ENCODE measurements around the gene EIPR1. TPM values are rescaled to one million over a fixed set of nuclear protein-coding genes. Genes with fewer than 3 reads are reported as not detected.
"Not testable (repeated sequence)": the region's sequence is repeated elsewhere in the genome, so short reads cannot be mapped to it uniquely, and the experiment has no call there.

EIPR1 gene
- total and polyA plus RNA-seq, 2 donors (not counting 1 experiment from before 2014, with no cell fraction given) = 22.3 to 23.9 TPM

- Histone ChIP-seq H3K9me3 (ENCODE audit: control insufficient read depth, insufficient read depth, low read depth, low read length) (no peaks in the 10 kb centered on the region), H3K9ac (ENCODE audit: insufficient read depth, low read length) (no peak overlapping the region), H3K4me2 (ENCODE audit: extremely low read depth, insufficient read depth, low read length) (no peak overlapping the region), H3K27ac (ENCODE audit: insufficient read depth, low read length) (no peak overlapping the region), H3K79me2 (ENCODE audit: control insufficient read depth, insufficient read depth, low read length) (peaks cover 3% of the 10 kb centered on the region), H3K4me1 (ENCODE audit: control insufficient read depth, extremely low read depth, insufficient read depth, low read length) (no peaks in the 10 kb centered on the region), H3K36me3 (ENCODE audit: control insufficient read depth, insufficient read depth, low read length) (no peaks in the 10 kb centered on the region), H3K4me3 (replicated peaks in 1 of 4; ENCODE audit: control extremely low read depth in 1 of 4, insufficient read depth in 1 of 4, low read depth in 3 of 4, low read length in 4 of 4) (no peak overlapping the region), H2AFZ (ENCODE audit: low read length) (no peak overlapping the region), H4K20me1 (ENCODE audit: control insufficient read depth, extremely low read depth, insufficient read depth, low read length) (no peaks in the 10 kb centered on the region), H3K27me3 (ENCODE audit: control insufficient read depth, insufficient read depth, low read length) (no peaks in the 10 kb centered on the region)
- TF ChIP-seq CTCF (conservative IDR thresholded peaks at IDR 0.05 in 1 of 2, IDR thresholded peaks at IDR 0.05 in 1 of 2; ENCODE audit: low read depth in 1 of 2, low read length in 2 of 2) = no peak
- no peak for TF ChIP-seq EZH2 (IDR thresholded peaks at IDR 0.05; ENCODE audit: low read length, missing control alignments)
- no peak for DNase-seq (ENCODE audit: low read depth in 2 of 2)
These were observed 19.7 kb downstream of the EIPR1 start for GRCh38 chr2:3357926-3358325.

- H3K27me3 ChIP-seq (ENCODE audit: control insufficient read depth, insufficient read depth, low read length); H3K79me2 ChIP-seq (ENCODE audit: control insufficient read depth, insufficient read depth, low read length): not testable (repeated sequence)
These were observed 20.2 kb downstream of the EIPR1 start for GRCh38 chr2:3357446-3357845.

GRCh38 chr2:3356799-3357198 is 20.8 kb downstream of the EIPR1 start:
- TF ChIP-seq EZH2 (IDR thresholded peaks at IDR 0.05; ENCODE audit: low read length, missing control alignments) = no peak
- no peak for TF ChIP-seq CTCF (conservative IDR thresholded peaks at IDR 0.05 in 1 of 2, IDR thresholded peaks at IDR 0.05 in 1 of 2; ENCODE audit: low read depth in 1 of 2, low read length in 2 of 2)
- no peaks in the 10 kb centered on the region for H3K9me3 ChIP-seq (ENCODE audit: control insufficient read depth, insufficient read depth, low read depth, low read length)

More at GRCh38 chr2:3357446-3357845, 20.2 kb downstream of the EIPR1 start:
- H3K9ac ChIP-seq (ENCODE audit: insufficient read depth, low read length); H3K4me1 ChIP-seq (ENCODE audit: control insufficient read depth, extremely low read depth, insufficient read depth, low read length); H3K4me3 ChIP-seq (replicated peaks in 1 of 4; ENCODE audit: control extremely low read depth in 1 of 4, insufficient read depth in 1 of 4, low read depth in 3 of 4, low read length in 4 of 4); H3K4me2 ChIP-seq (ENCODE audit: extremely low read depth, insufficient read depth, low read length); H3K27ac ChIP-seq (ENCODE audit: insufficient read depth, low read length); H4K20me1 ChIP-seq (ENCODE audit: control insufficient read depth, extremely low read depth, insufficient read depth, low read length); H3K36me3 ChIP-seq (ENCODE audit: control insufficient read depth, insufficient read depth, low read length); DNase-seq (ENCODE audit: low read depth in 2 of 2); H2AFZ ChIP-seq (ENCODE audit: low read length); H3K9me3 ChIP-seq (ENCODE audit: control insufficient read depth, insufficient read depth, low read depth, low read length): not testable (repeated sequence)

More at GRCh38 chr2:3356799-3357198, 20.8 kb downstream of the EIPR1 start:
- Histone ChIP-seq H3K27me3 (ENCODE audit: control insufficient read depth, insufficient read depth, low read length) (no peaks in the 10 kb centered on the region), H3K4me1 (ENCODE audit: control insufficient read depth, extremely low read depth, insufficient read depth, low read length) (no peaks in the 10 kb centered on the region), H3K9ac (ENCODE audit: insufficient read depth, low read length) (no peak overlapping the region), H2AFZ (ENCODE audit: low read length) (no peak overlapping the region), H4K20me1 (ENCODE audit: control insufficient read depth, extremely low read depth, insufficient read depth, low read length) (no peaks in the 10 kb centered on the region), H3K4me3 (replicated peaks in 1 of 4; ENCODE audit: control extremely low read depth in 1 of 4, insufficient read depth in 1 of 4, low read depth in 3 of 4, low read length in 4 of 4) (no peak overlapping the region), H3K79me2 (ENCODE audit: control insufficient read depth, insufficient read depth, low read length) (no peaks in the 10 kb centered on the region), H3K27ac (ENCODE audit: insufficient read depth, low read length) (no peak overlapping the region), H3K4me2 (ENCODE audit: extremely low read depth, insufficient read depth, low read length) (no peak overlapping the region), H3K36me3 (ENCODE audit: control insufficient read depth, insufficient read depth, low read length) (no peaks in the 10 kb centered on the region)
- no peak for DNase-seq (ENCODE audit: low read depth in 2 of 2)
